ELR (cell line): ENCODE results near the gene MRPL58.

Experiments
- DNase-seq: peaks from one replicate; pipeline ENCODE4 v3.0.0-alpha.2; 2015; ENCODE audit warnings: low read depth

The MRPL58 gene

DNA sequence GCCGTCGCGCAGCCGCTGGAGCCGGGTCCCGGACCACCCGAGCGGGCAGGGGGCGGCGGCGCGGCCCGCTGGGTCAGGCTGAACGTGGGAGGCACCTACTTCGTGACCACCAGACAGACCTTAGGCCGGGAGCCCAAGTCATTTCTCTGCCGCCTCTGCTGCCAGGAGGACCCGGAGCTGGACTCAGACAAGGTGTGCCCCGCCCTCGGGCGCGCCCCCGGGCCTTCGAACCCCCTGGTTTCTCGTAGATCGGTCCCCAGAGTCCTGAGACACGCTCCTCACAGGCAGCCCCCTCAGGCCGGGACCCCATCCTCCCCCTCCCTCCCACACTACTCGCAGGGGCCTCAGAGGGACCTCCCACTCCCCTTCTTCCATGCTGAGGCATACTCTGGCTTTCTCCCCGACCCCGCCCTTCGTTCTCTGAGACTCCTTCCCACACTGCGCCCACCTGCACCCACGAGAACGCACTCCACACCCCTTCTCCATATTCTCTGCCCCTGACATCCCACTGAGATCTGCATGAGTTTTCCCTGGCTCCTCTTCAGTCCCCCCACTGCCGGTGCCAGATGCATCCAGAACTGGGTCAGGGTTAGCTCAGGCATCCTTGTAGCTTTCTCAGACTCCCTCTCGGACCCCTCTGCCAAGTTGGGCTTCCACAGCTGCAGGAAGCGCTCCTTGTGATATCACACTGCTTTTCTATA is 35.1 kb downstream of the MRPL58 start:
- peak; percentile 37 for DNase-seq

DNA sequence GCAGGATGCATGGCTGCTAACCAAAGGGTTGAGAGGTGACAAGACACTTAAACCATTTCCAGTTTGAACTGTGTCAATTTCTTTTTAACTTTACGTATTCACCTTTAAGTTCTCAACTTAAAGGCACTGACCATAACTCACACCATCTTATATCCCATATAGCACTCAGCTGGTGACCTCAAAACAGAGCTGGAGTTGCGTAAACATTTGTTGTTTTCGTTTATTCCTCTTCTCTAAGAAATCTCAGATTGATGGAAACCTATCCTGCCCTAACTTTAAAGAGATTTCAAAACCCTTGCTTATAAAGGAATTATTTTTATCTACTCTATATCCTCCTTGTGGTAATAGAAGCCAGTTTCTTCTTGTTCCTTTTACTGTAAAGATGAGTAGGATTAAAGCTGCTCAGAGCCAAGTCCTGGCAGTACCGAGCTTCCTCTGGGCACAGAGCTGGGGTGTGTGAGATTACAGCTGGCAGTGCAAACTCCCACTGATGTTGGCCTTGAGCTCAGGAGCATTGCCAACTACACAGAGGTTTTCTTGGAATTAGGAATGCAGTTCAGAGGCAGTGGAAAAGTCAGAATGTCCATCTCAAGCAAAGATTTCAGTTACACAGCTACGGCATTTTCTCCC is 35.9 kb downstream of the MRPL58 start:
- DNase-seq, result peak; percentile 20

DNA sequence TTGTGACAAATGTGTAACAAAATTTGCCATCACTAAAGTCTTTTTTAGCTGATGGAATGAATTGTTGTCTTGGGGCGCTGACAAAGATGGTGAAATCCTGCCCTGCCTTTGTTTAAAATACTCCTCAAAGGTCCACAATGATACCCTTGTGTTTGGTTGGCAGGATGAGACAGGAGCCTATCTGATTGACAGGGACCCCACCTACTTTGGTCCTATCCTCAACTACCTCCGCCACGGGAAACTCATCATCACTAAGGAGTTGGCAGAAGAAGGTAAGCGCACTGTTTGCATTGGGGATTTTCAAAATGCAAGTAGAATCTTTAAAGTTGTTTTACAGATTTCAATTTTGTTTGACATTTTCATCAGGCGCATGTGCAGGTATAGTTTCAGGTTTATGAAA is 36.6 kb downstream of the MRPL58 start:
- DNase-seq, result no peak

DNA sequence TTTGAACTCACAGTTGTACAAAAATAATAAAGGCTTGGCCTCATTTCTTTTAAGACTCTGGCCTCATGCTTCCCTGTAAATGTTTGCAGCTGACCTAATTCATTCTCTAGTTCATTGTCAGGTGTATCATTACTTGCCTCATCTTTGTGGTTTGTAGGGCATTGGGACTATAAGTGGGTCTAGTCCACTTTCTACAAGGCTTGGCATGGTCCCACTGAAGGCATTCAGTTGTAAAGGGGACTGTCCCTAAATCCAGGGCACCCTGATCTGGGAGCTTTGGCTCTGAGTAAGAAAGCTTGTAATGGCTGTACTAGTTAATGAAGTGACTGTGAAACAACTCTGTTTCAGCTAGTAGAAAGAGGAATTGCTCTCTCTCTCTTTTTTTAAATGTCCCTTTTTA is 37.2 kb downstream of the MRPL58 start:
- DNase-seq, result no peak

DNA sequence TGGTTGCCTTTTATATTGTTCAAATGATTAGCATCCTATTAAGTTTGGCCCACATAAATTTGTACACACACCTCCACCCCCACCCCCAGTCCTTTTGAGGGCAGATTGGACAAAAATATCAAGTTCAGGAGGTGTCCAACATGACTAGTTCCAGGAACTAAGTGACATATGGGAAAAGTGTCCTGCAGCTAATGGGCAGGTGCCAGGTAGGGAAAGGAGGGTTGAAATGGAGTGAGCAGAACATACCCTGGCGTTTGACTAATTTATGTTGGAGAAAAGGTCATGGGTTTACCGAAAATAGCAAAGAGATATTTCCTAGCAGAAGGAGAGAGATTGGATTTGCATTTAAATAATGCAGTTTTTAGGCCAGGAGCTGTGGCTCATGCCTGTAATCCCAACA is 39.5 kb downstream of the MRPL58 start:
- DNase-seq, result no peak

DNA sequence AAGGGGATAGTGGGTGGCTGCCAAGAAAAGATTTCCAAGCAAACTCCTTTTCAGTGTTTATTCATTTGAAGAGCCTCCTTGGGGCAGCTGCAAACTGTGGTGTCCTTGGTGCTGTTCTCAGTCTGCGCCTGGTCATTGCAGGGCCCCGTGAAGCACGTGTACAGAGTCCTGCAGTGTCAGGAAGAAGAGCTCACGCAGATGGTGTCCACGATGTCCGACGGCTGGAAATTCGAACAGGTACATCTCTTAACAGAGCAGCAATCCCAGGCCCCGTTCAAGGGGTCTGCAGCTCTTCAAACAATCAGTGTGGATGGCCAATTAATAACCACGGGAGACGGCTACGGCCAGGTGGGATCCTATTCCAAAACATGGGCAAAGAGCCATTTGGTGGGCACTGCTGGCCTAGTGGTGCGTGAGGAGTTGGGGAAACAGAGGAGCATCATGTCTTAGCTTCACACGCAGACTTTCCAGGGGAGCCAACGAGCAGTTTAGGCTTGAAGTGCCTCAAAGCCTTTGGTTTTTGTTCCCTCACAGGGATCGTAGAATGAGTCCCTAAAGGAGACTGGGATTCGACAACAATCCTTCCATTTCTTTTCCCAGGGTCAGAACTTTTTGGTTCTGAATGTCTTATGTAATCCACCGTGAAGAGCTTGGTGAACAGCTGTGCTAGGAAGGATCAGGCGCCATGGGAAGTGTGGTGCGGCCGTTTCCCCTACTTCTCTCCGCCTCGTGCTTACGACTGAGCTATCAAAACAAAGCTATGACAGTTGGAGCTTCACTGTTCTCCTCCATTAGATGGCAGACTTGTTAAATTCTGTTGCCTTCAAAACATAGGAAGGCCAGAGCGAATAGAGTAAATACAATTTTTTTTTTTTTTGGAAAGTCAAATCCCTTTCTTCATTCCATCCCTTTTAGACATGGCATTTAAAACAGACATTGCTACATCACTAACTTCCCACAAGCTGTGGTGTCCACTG is 47.2 kb downstream of the MRPL58 start:
- DNase-seq, result peak; percentile 60

DNA sequence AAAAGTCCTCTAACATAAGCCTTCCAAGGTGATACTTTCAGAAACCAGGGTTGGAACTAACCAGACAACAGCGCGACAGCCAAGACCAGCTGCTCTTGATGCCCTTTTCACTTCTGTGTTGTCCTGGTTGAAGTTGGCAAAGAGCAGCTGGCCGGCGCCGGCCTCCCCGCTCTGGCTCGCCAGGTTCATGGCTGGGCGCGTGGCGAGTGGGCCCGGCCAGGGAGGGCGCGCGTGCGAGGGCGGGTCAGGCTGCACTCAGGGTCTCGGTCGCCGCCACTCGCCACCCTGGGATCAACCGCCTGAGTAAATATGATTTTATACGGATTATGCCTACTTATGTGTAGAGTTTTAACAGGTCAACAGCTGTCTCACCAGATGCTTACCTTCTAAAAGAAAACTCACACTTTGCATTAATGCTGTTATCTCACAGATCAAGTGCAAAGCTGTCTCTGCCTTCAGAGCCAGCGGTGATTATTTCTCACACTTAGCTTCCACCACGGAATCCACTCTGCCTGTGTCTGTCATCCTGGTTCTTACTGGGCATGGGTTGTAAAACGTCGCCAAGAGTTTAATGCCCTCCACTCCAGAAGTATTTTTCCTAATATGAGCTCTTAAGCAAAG is 48.1 kb downstream of the MRPL58 start:
- DNase-seq, result no peak

DNA sequence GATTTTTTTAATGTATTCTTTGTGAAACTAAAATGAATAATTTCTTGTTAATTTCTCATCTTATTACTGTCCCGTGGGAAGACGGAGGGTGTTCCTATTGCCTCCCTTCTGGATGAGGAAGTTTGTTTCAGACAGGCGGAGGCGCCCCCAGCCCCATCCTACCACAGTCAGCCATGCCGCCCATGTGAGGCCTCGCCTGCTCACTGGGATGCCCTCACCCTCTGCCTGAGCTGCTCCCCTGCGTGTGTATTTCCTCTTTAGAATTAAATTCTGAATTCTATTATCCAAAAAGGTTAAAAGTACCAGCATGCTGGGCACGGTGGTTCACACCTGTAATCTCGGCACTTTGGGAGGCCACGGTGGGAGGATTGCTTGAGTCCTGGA is 48.6 kb downstream of the MRPL58 start:
- no peak for DNase-seq

DNA sequence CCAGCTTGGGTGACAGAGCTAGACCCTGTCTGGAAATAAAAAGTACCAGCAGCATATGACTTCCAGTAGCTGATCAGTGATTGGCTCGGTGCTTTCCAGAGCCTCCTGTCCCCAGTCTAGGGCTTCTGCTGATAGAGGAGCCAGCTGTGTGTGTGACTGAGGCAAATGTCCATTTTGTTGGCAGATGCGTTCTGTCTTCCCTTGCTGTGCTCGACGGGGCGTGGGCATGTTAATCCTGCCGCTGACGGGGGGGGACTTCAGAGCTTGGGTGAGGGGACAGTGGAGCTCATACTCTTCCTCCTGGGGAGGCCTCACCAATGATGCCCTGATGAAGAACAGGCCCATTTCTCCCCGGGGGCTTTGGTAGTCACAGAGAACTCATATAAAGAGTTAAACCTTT is 49.1 kb downstream of the MRPL58 start:
- DNase-seq, result no peak

DNA sequence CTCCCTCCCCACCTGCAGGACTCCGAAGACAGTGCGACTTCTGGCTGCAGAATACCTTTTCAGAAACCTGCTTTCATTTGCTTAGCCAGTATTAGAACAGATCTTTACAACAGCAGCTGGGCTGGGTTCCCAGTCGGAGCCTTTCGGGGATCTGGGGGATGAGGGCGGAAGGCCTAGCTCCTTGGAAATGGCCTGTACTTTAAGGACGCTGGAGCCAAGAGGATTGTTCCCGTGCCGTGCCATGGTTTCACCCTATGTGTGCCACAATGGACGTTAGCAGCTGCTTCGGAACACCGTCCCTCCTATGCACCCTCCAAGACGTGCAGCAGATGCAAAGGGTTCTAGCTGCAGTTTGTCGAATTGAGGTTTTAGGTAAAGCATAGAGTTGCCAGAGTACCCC is 50.7 kb downstream of the MRPL58 start:
- DNase-seq, result no peak

DNA sequence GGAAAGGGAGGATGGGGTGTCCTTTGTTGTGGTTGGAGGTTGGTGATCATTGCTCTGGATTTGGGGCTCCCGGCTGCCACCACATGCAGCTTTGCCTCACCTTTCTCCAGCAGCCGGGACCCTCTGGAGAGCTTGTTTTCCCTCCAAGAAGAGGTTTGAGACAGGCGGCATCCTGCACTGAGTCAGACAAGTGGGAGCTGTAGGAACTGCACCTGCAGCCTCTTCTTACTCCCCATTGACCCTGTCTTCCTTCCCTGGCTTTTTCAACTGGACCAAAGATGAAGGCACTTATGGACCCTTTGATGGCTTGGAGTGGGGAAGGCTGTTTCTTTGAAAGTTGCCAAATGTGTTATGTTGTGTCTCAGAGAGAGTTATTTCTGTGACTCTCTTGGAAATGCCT is 51.2 kb downstream of the MRPL58 start:
- DNase-seq, result no peak

DNA sequence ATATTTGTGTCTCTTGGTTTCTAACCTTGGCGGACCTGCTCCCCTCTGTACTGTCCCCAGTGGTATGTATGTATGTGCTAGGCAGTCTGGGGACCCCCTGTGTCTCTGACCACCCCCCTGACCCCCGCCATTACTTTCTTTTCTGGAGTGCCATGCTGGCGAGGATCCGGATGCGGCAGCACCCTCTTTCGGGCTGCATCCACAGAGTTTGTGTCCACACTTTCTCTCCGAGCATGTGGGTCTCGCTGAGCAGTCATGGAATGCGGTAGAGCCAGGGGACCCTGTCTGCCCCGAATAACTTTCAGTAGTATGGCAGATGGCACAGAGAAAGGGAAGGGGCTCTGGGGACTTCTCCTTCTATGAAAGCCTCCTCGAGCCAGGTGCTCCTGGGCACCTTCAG is 51.6 kb downstream of the MRPL58 start:
- DNase-seq, result no peak

DNA sequence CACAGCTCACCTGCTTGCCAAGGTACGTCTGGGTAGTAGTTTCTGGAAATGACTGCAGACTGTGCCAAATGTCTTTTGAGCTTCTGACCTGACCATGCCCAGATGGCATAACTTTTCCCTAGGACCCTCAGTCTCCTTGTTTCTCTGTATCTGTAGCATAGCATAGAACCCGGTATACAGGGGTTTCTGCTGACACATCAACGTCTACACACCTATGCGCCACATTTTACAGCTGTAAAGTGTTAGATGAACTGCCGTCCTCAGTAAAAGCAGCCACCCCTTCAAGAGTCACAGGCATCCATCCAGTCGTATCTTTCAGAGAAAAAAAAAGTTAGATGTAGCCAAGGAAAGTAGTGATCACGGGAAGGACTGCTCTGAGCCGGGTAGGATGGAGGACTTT is 52.0 kb downstream of the MRPL58 start:
- no peak for DNase-seq

DNA sequence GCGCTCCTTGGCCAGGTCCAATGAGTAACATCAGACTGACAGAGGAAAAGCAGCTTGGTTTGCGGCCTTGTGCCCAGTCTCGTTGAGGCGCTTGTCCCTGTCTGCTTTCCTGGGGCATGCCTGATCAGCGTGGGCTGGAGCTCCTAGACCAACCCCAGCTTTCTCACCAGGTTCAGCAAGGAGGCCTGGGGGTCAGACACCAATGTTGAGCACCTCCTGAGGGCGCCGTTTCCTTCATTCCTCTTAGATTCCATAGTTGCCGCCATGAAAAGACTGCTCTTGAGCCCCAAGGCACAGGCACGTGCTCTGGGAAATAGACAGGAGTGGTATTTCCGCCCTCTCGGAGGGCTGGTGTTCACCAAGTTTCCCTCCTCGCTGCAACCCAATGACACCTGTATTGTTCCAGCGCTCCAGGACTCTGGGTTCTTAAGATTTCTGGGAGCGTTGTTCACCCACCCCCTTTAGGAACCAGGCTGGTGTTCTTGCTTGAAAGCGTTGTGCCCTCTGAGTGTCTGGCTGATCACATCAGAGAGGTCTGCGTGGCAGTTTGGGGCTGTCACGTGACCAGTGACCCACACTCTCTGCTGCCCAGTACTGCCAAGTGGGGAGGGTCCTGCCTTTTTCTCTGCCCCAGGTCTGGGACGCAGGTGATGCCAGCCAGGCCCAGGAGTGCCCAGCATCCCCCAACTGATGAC is 52.5 kb downstream of the MRPL58 start:
- no peak for DNase-seq

DNA sequence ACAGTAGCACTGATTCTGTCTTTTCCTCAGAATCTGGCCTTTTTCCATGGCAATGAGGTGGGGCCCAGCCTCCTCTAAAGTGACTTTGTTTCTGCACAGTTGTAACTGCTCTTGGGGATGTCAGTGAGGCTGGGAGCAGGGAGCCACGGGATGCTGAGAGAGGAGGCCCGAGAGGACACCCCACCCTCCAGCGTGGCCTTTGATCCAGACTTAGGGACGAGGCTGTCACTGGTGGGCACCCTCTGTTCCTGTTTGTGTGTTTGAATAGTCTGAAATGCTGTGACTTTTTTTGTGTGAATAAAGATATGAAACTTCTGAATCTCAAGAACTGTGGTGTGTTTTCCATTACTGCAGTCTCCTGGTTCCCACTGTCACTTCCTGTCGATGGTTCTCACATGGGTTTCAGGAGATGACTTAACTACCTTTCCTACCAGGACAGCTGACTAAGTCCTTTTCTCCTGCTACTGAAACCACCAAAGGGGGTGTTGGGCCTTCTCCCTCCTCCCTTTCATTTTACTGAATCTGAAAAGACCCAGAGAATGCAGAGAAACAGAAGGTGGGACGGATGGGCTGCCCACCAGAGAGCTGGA is 53.2 kb downstream of the MRPL58 start:
- DNase-seq, result peak; percentile 61

DNA sequence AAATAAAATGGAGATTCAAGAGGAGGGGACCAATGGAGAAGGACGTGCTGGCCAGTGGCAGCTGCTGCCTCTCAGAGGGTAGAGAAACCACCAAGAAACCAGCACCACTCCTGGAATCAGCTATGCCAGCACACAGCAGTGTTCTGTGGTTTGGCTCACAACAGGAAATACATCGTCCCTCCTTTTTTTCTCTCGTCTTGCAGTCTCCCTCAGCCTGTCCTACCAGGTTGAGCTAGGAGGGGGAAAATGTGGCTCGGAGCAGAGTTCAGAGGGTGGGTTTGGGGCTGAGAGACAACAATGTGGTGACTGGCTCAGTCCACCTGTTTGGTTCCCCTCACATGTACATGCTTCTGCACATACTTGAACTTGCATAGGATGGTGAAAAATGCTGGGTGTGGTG is 55.4 kb downstream of the MRPL58 start:
- DNase-seq, result no peak

DNA sequence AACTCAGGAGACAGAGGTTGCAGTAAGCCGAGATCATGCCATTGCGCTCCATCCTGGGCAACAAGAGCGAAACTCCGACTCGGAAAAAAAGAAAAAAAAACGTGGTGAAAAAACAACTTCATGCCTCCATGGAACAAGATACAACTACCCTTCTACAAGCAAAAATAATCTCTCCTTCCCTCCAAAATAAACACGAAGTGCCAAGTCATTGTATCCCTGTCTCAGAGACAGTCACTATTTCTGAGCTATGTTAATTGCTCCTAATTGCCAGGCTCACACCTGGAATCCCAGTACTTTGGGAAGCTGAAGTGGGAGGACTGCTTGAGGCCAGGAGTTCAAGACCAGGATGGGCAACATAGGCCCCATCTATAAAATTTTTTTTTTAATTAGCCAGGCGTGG is 56.3 kb downstream of the MRPL58 start:
- DNase-seq, result no peak

DNA sequence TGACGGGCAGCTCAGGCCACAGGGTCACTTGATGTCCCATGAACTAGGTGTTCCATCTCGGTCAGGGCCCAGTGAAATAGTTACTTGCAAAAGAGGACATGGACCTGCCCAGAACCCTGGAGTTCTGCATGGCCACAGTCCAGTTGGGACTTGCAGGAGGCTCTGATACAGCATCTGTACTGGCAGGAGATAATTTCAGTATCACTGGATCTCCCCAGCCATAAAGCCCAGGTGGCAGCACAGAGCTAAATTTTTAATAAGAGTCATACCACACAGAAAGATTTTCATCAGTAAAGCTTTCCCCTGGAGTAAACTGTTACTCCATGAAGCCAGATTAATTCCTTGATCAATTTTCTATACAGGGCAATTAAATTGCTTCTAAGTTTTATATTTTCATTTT is 57.3 kb downstream of the MRPL58 start:
- peak; percentile 63 for DNase-seq
